GM21423 (cell line): ENCODE data around the gene FAM236A.
"Not testable (repeated sequence)": the region's sequence is repeated elsewhere in the genome, so short reads cannot be mapped to it uniquely, and the experiment has no call there.

ENCODE experiments used
- ATAC-seq: cut with Tn5 transposase; IDR thresholded peaks from one replicate; pipeline ENCODE4 v1.9.1; 2021; ENCODE audit warnings: mild to moderate bottlenecking, moderate library complexity; ENCODE audit not compliant: unreplicated experiment

The FAM236A gene

GRCh38 chrX:72937906-72938305, at the start of gene FAM236A:
Gene FAM236A (plus strand): TSS chrX:72938206. CDS start chrX:72938263, 57 bp downstream.
- not testable (repeated sequence) for ATAC-seq

- ATAC-seq: not testable (repeated sequence)
Observed at GRCh38 chrX:72889740-72890139, 48.3 kb upstream of the FAM236A start.

GRCh38 chrX:72912315-72912714, 25.7 kb upstream of the FAM236A start, which contains the start of gene FAM236C:
Gene FAM236C (plus strand): TSS chrX:72912615. CDS start chrX:72912715, 100 bp downstream.
- not testable (repeated sequence) for ATAC-seq

- ATAC-seq: not testable (repeated sequence)
Observed at GRCh38 chrX:72916096-72916495, 21.9 kb upstream of the FAM236A start.

GRCh38 chrX:72932283-72932682, 5.7 kb upstream of the FAM236A start:
- ATAC-seq: not testable (repeated sequence)

- ATAC-seq: not testable (repeated sequence)
Observed at GRCh38 chrX:72936455-72936854, 1.6 kb upstream of the FAM236A start.

GRCh38 chrX:72936882-72937455, 1.0 kb upstream of the FAM236A start:
- not testable (repeated sequence) for ATAC-seq

GRCh38 chrX:72942272-72942671, 4.3 kb downstream of the FAM236A start:
- ATAC-seq: not testable (repeated sequence)

- ATAC-seq: peak; percentile 67
Observed at GRCh38 chrX:72943035-72943818, 5.2 kb downstream of the FAM236A start.

GRCh38 chrX:72943819-72944169, 5.8 kb downstream of the FAM236A start, which contains the start of gene DMRTC1:
Gene DMRTC1 (minus strand): TSS chrX:72943837. CDS start chrX:72875694, 68,143 bp downstream.
- peak; percentile 86 for ATAC-seq

- ATAC-seq: not testable (repeated sequence)
Observed at GRCh38 chrX:72959971-72960370, 22.0 kb downstream of the FAM236A start.

GRCh38 chrX:72971859-72972258, 33.9 kb downstream of the FAM236A start:
- not testable (repeated sequence) for ATAC-seq

GRCh38 chrX:72974885-72975284, 36.9 kb downstream of the FAM236A start:
- not testable (repeated sequence) for ATAC-seq

- not testable (repeated sequence) for ATAC-seq
Observed at GRCh38 chrX:72980894-72981469, 43.0 kb downstream of the FAM236A start.
